ENCODE data around the gene DLD.
"Not testable (repeated sequence)": the region's sequence is repeated elsewhere in the genome, so short reads cannot be mapped to it uniquely, and the experiment has no call there.

Gene DLD

GRCh38 chr7:107946451-107946850 is 55.5 kb downstream of the DLD start:
- no peak for DNase-seq

- no peak for DNase-seq
Measured at GRCh38 chr7:107946881-107947280, 55.9 kb downstream of the DLD start.

GRCh38 chr7:107948645-107949442 is 57.9 kb downstream of the DLD start:
- no peak for DNase-seq

GRCh38 chr7:107949443-107949935 is 58.5 kb downstream of the DLD start:
- no peak for DNase-seq

- no peak for DNase-seq
Measured at GRCh38 chr7:107951172-107951787, 60.3 kb downstream of the DLD start.

GRCh38 chr7:107951896-107952295 is 60.9 kb downstream of the DLD start:
- DNase-seq, result no peak

GRCh38 chr7:107953265-107953923 is 62.4 kb downstream of the DLD start:
- no peak for DNase-seq

GRCh38 chr7:107953924-107954303 is 62.9 kb downstream of the DLD start:
- no peak for DNase-seq

- DNase-seq, result no peak
Measured at GRCh38 chr7:107955394-107955793, 64.4 kb downstream of the DLD start.

- not testable (repeated sequence) for DNase-seq
Measured at GRCh38 chr7:107956950-107957349, 66.0 kb downstream of the DLD start.

GRCh38 chr7:107957436-107957835 is 66.5 kb downstream of the DLD start:
- DNase-seq, result no peak

- DNase-seq, result no peak
Measured at GRCh38 chr7:107958764-107959526, 68.0 kb downstream of the DLD start.

GRCh38 chr7:107959527-107959898 is 68.5 kb downstream of the DLD start:
- DNase-seq, result no peak

GRCh38 chr7:107960272-107960671 is 69.3 kb downstream of the DLD start:
- no peak for DNase-seq

- DNase-seq, result no peak
Measured at GRCh38 chr7:107961405-107961804, 70.4 kb downstream of the DLD start.

- no peak for DNase-seq
Measured at GRCh38 chr7:107962817-107963216, 71.8 kb downstream of the DLD start.

GRCh38 chr7:107964510-107964909 is 73.5 kb downstream of the DLD start:
- no peak for DNase-seq

- no peak for DNase-seq
Measured at GRCh38 chr7:107966711-107967110, 75.7 kb downstream of the DLD start.

- DNase-seq, result no peak
Measured at GRCh38 chr7:107967420-107967819, 76.4 kb downstream of the DLD start.

GRCh38 chr7:107968449-107968848 is 77.5 kb downstream of the DLD start:
- DNase-seq, result no peak

- no peak for DNase-seq
Measured at GRCh38 chr7:107969856-107970255, 78.9 kb downstream of the DLD start.
